Right lobe of liver (tissue), 4 donors: Measurements from ENCODE around the gene TRNAU1AP.

ENCODE experiments used
- CTCF ChIP-seq, 4 donors: fragments of 200-600 bp in 3 of 4; fragments of 450-650 bp in 1 of 4; IDR thresholded peaks; one replicate each; pipeline versions ENCODE4 v1.5.1 to v1.8.0; 2016 to 2022; ENCODE audit warnings: antibody characterized with exemption in 4 of 4, mild to moderate bottlenecking in 2 of 4
- POLR2A ChIP-seq: fragments of 450-650 bp; IDR thresholded peaks from one replicate; pipeline ENCODE4 v1.6.1; 2017; ENCODE audit warnings: antibody characterized with exemption, mild to moderate bottlenecking
- donor health status: DM: no; HTN: no; CAD: no.
- donor health status: DM: no; HTN: no; CAD: no.
- donor health status: DM: no; HTN: yes; CAD: no.

- TF ChIP-seq CTCF (IDR thresholded peaks at IDR 0.05) (no peak), POLR2A (no peak)
Measured at GRCh38 chr1:28518745-28519341, 34.0 kb upstream of the TRNAU1AP start.
